Measurements from ENCODE around the gene MDH2.
"Not testable (repeated sequence)": the region's sequence is repeated elsewhere in the genome, so short reads cannot be mapped to it uniquely, and the experiment has no call there.

Gene MDH2

DNA sequence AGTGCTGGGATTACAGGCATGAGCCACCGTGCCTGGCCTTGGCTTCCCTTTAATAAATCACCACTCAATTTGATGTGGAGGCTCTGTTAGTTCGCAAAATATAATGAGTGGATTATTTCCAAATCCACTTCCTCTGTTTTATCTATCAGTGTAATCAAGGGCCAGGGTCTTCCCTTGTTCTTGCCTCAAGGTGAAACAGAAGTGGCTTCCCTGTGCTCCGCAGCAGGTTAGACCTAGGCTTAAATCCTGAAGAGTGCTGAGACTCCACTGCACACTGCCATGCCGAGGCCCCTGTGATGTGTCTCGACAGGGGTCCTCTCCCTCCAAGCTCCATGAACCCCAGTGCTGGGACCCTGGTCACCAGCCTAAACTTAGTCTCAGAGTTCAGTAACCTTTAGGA lies 59.0 kb downstream of the MDH2 start:
- no peak for DNase-seq (ENCODE audit: low read depth, low spot score)
- H3K27ac ChIP-seq: peak overlapping the region; percentile 90

- DNase-seq (ENCODE audit: low read depth, low spot score): no peak
- peak overlapping the region; percentile 90 for H3K27ac ChIP-seq
Observed at GRCh38 chr7:76108540-76109233, 60.8 kb downstream of the MDH2 start.

GRCh38 chr7:76113042-76113630 lies 65.2 kb downstream of the MDH2 start:
- H3K27ac ChIP-seq; DNase-seq (ENCODE audit: low read depth, low spot score): not testable (repeated sequence)

GRCh38 chr7:76114742-76115141 lies 66.8 kb downstream of the MDH2 start:
- DNase-seq (ENCODE audit: low read depth, low spot score); H3K27ac ChIP-seq: not testable (repeated sequence)
